ENCODE results near the gene PLPP1.

The PLPP1 gene

DNA sequence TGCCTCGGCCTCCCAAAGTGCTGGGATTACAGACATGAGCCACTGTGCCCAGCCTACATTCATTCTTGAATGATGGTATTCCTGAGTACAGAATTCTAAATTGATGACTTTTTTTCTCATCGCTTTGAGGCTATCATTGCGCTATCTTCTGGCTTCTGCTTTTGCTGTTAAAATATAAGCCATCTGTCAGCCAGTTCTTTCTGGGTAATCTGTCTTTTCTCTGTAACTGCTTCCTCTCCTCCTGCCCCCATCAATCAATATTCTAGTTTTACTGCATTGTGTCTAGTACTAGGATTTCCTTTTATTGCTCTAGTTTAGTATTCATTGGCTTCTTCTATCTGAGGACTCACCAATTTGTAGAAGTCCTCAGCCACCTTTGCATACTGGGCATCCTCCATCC lies 89.0 kb downstream of the PLPP1 start:
- no peak for DNase-seq

DNA sequence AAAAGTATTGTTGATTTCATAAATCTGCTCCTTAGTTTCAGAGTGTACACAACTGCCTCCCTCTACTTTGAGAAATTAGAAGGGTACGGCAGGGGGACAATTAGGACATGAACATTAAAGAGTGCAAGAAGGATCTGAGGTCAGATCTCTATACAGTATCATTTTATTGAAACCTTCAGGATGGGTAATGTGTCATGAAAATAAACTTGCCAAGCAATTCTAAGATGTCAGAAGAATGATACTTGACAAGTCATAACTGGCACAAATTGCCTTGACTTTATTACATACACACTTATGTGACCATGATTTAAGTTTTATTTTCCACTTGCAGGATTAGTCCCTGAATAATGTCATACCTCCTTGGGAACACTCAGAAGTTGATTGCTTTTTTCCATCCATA lies 92.8 kb downstream of the PLPP1 start:
- DNase-seq, result no peak

DNA sequence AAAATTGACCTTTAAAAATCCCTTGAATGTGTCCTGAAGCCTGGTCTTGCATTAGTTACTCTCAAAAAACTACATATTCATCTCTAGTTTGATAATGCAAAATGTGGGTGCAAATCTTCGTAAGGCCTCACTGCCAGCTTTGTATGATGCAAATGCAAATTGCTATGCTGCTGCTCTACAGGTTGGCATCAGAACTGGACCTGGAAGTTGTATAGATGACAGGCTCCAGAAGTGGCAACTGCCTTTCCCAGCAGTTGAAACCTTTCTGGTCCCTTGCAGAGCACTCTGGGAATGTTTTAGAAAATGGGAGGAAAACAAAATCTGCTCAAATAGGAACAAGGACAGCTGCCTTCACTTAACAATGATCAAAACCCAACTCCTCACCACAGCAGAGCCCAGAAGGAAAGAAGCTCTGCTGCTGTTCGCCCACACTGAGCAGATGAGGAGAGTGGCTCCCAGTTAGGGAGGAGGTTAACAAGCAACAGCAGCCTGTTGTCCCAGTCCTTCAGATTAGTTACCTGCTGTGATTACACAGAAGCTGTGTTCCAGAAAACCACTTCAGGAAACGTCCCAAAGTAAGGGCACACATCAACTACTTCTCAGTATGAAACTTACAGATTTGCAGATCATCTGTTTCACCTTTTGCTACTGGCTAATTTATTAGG lies 93.5 kb downstream of the PLPP1 start:
- no peak for DNase-seq

DNA sequence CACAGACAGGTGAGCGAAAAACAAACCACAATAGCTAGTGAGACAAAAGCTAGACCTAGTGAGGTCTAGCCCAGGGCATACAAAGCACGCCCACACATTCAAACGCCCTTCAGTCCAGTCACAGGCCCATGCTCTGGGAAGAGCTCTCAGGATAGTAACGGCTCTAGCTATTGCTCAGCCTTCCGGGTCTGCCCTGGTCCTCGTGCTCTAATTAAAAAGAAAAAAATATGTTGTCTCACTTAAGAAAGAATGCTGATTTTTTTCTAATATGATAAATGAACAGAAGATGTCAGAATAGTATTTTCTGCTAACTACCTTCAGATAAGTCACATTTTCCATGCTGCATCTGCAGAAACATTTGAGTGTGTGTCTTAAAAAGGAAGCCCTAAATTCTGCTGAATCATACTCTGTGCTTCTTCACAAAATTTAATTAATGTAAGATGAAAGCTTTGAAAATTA lies 94.5 kb downstream of the PLPP1 start:
- no peak for DNase-seq

DNA sequence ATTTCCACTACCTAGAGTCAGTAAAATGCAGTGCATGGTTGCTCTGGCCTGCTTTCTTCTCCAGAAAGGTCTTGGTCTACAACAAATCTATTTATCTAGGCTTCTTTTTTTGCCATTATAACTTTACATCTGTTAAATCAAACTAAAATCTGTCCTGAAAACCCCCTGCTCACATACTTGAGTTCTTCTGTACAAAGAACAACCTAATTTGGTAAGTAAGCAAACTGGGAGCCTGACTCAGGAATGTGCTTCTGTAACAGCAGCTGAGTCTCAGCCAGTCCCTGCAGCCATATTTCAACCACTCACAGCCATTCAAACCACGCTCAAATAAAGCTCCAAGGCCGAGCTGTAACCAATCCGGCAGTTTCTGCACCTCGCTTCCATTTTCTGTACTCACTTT lies 95.8 kb downstream of the PLPP1 start:
- no peak for DNase-seq

DNA sequence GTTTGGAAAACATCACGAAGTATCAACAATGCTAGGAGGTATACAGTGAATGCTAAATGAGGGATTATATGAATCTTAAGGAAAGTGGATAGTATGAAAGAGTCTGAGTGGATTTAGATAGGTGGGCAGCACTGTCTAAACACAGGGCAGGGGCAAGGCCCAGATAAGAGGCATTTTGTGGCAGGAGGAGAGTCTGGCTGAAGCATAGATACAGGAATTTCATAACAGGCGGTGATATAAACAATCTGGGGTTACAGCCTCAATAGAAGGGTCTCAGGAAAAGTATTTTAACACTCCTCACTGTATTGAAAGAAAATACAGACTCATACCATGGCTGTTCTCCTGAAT lies 96.9 kb downstream of the PLPP1 start:
- DNase-seq, result no peak

DNA sequence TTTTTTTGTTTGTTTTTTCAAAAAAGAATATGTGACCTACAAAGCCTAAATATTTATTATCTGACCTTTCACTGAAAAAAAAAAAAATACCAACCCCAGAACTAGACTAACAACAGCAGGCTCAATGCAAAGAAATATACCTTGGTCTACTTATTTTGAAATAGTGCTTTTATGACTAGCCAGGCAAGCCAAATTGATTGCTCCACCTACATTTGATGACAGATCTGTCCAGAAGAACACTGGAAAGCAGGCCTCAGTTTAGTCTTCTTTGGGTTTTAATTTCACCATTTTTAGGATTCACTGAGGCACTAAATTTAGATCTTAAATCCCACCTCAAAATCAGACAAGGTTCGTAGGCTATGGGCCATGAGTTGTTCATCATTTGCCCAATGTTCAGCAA lies 97.3 kb downstream of the PLPP1 start:
- no peak for DNase-seq

DNA sequence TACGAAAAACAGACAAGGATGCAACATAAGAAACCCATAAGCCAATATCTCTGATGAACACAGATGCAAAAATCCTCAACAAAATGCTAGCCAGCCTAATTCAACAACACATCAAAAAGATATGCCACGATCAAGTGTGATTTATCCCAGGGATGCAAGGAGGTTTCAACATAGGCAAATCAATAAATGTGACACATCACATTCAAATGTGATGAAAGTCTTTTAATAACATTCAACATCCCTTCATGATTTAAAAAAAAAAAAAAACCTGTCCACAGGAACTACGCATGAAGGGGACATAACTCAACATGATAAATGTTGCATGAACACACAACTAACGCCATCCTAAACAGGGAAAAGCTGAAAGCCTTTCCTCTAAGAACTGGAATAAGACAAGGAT lies 102.2 kb downstream of the PLPP1 start:
- DNase-seq, result no peak

DNA sequence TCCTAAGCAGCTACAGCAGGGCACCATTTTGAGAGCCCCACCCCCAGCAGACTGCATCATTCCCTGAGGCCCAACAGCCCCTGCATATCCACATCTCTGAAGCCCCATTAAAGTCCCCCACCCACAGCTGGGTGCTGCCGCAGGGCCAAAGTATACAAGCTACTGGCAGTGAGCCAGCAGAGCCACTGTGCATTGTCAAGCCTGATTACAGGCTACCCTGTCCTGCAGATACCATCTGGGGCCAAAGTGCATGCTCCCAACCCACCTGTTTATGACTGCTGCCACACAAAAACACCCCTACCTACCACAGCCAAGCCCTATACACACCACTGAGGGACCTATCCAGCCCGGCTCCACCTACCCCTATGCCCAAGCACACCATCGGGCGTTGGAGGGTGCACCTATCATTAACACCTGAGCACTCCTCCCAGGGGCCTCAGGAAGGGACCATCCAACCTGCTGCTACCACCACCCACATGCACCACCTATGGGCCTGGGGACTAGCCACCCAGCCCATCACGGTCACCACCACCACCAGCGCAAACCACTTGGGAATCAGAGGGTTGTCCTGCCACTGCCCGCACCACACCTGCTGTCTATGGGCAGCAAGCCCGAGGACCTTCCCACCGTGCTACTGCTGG lies 105.0 kb downstream of the PLPP1 start:
- DNase-seq, result no peak

DNA sequence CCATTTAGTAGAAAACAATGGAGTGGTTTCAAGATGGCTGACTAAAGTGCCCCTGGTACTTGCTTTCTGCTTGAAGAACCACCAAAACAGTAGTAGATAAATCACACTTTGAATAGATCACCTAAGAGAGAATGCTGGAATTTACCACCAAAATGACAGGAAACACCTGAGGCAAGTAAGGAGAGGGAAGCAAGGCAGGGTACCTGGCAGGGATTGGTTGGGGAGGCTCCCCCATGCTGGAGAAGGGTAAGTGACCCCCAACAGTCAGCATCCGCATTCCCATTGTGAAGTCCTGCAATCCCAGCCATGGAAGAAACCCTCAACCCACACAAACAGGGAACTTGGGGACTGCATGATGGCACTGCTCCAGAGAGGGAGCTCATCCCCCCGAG lies 105.5 kb downstream of the PLPP1 start:
- no peak for DNase-seq

DNA sequence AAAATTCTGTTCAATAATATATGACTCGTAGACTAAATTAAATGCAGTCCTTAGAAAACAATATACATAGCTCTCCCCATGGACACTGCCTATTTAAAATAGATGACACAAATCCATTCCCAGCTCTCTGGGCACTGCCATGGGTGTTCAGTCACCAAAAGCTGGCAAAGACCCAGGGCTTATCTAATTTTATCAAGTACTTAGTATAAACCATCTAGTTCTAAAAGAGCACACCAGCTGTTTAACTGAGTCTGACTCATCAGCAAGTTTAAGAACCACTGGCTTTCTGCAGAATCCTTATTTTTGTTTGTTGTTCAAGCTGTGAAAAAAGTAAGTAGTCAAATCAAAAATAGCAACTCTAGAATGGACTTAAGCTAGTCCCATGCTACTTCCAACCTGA lies 107.6 kb downstream of the PLPP1 start:
- no peak for DNase-seq

DNA sequence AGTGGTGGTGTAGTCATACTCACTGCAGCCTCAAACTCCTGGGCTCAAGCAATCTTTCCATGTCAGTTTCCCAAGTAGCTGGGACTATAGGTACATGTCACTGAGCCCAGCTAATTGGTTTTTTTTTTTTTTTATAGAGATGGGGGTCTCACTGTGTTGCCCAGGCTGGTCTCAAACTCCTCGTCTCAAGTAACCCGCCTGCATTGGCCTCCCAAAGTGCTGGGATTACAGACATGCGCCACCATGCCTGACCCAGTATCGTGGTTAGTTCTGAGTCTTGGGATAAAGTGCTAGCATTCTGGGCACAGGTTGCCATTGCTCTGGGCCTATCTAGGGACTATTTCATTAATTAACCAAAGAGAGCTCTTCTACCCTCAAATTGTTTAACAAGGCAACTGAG lies 108.3 kb downstream of the PLPP1 start:
- no peak for DNase-seq

DNA sequence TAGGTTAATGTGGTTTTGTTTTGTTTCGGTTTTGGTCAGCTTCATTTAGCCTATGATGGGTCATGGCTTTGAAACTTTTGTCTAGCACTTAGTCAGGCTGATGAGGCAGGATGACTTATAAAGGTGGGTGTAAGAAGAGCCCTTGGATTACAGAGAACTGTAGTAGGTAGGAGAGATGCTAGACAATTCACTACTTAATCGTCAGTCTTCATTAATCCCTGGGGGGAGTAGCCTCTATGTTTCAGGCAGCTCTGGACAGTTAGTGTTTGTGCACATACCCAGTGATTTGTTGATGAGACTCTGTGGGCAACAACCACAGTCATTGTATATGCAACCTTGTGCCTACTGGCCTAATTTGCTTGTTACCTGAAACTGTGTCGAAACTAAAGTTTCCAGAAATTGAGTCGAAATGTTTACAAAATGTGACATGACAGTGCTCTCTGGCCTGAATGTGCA lies 113.7 kb downstream of the PLPP1 start:
- DNase-seq, result no peak

DNA sequence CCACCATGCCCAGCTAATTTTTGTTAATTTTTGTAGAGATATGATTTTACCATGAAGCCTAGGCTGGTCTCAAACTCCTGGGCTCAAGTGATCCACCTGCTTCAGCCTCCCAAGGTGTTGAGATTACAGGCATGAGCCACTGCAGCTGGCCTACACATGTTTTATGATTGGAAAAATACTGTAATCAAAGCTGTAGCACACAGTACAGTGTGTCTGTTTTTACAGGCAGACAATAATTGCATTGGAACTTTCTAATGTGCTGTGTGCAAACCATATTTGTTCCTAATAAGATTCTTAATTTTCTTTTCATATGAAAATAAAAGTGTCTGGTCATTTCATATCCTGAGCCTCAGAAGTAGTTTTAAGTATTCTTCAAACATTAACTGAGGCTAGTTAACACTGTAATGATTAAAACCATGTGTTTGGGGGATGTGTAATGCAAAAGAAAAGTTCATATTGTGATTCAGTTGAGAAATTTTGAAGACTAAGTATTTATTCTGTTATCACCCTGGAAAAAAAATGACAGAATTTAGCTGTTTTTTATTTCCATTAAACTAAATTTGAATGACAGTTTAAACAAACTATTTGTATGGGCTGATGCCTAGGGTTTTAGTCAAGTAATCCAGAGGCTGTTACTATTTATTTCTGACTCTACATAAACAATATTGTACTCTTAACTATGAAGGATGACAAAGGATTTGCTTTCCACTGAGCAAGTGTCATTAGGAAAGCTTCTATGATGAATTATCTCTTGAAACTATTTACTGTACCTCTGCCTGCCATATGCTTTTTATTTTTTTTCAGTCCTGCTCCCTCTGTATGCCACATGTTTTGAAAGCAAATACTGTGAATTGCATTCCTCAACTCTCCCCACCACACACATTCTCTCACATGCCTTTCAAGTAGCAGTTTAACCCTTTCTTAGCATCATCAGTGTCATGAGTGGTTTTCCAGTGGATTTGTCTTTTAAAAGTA lies 115.5 kb downstream of the PLPP1 start:
- no peak for DNase-seq

DNA sequence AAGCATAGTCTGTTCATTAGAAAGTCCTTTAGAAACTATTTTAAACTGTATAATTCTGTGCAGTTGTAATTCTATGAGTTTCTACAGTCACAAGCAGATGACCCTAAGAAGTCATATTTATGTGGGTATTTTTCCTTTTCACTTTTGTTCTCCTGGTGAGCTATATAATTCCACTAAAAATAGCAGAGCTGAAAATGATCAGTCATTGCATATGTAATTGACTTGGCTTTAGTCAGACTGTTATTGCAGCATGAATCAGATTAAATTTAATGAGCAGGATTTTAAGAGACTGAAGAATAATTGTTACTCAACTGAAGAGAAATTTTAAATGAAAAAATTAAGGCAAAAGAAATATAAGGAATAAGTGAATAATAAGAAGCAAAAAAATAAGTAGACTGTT lies 118.5 kb downstream of the PLPP1 start:
- DNase-seq, result no peak

DNA sequence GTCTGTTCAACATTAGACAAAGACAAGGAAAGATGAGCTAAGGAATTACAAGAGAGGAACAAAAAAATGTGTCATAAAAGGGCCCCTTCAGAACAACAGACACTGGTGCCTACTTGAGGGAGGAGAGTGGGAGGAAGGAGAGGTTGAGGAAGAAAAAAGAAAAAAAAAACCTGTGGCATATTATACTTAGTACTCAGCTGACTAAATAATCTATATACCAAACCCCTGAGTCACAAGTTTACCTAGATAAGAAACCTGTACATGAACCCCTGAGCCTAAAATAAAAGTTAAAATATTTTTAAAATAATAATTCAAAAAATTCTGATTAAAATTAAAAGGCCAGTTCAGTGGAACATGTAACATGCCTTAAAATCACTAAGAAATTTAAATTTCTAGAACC lies 119.7 kb downstream of the PLPP1 start:
- DNase-seq, result no peak

DNA sequence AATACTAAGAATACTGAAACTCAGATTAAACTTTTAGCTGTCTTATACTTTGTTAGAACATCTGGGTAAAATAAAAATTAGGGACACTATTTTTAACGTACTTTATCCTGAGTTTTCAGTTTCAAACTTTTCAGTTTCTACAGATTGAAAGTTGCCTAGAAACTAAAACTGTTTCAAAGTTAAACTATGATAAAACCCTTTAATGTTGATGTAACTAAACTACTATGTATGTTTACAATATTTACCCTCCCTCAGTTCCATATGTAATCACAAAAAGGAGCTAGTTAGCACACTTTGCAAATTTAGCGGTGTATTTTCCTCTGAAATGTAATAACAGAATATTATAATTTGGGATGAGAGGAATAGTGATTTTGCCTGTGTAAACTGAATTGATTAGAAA lies 121.1 kb downstream of the PLPP1 start:
- no peak for DNase-seq

DNA sequence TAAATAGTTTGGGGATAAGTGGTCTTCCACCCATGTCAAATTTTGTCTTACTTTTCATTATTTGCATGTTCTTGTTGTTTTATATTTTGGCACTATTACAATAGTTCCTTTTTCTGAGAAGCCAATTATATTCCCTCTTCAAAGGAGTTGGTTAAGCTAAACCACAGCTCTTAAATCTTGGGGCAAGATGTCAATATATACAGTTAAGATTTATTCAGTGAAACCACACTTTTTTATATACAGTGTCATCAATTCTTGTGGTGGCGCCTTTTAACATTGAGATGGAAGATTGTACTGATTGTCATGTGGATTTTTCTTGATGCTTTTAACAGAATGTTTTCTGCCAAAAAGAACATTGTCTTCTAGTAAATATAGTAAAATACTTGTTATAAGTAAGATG lies 122.9 kb downstream of the PLPP1 start:
- DNase-seq, result no peak

DNA sequence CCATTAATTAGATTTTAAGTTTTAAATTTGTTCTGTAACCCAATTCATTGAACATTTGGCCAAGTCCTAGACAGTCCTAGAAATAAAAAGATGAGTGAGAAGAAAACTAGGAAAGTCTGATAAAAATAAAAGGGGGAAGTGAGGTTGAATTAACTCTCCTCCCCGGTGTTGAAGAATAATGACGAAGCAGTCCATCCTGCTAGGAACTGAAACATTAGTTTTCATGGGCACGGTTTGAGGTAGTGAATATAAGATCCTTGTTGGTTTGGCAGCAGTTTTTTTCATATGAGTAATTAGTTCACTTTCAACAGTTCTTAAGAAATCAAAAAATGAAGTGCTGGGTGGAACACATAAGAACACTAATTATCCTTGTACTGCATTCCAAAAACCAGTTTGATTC lies 123.9 kb downstream of the PLPP1 start:
- no peak for DNase-seq

DNA sequence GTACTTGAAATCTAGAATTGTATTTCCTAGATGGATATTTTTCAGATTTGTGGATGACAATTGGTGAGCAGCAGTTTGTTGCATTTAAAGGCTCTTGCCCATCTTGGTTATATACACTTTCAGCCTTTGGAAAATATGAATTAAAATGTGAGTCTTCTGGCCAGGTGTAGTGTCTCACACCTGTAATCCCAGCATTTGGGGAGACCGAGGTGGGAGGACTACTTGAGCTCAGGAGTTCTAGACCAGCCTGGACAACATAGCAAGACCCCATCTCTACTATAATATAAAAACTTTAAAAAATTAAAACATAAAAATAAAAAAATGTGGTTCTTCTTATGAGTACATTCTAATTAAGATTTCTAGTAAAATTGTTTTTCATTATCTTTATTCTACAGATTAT lies 125.0 kb downstream of the PLPP1 start:
- DNase-seq, result no peak

DNA sequence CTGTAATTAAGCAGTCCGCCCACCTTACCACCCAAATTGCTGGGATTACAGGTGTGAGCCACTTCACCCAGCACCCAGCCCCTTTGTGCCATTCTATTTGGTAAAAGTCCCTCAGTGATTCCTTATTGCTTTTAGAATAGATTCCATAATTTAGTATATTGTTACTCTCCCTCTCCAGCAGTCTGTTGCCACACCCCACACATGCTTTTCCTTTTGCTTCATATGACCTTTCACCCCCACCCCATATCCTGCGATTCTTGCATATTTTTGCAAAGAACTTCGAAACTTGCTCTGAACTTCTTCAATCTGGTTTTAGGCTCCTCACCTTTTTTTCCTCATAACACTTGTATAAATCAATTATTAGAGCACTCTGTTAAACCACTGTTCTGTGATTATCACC lies 126.8 kb downstream of the PLPP1 start:
- DNase-seq, result no peak

DNA sequence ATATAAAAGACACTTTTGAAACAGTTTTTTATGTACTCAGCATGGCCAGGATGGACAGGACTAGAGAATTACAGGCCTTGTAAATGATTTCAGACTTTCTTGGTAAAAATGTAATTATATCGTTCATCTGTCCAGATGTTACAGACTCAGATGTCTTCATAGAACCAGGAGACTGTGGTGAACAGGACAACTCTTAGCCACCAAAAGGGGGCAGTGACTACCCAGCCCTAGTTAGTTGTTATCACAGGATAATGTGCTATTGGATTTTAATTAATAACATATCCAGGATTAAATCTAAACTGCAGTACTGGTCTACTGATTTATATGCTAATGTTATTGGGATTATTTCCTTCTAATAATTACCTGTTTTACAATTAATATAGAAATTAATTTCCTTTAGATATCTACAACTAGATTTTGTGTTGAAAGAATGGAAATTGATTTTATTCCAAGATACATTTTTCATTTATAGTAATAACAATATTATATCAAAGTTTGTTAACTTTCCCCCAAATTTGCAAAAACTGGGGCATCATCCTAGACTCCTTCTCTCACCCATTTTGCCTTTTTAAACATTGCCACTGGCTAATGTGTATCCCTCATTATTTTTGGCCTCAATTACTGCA lies 127.6 kb downstream of the PLPP1 start:
- no peak for DNase-seq

DNA sequence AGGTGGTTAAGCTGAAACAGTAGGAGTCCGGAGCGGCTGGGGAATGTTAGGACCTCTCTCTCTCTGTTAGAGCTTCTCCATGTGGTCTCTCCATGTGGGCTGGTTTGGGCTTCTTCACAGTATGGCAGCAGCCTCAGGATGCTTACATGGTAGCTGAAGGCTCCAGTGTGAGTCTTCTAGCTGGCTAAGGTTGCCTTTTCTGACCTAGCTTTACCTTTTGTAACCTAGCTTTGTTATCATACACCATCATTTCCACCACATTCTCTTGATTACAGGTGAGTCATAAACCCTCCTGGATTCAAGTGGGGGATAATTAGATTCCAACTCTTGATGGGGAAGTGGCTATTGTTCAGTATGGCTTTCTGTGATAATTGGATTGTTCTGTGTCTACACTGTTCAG lies 128.5 kb downstream of the PLPP1 start:
- no peak for DNase-seq

DNA sequence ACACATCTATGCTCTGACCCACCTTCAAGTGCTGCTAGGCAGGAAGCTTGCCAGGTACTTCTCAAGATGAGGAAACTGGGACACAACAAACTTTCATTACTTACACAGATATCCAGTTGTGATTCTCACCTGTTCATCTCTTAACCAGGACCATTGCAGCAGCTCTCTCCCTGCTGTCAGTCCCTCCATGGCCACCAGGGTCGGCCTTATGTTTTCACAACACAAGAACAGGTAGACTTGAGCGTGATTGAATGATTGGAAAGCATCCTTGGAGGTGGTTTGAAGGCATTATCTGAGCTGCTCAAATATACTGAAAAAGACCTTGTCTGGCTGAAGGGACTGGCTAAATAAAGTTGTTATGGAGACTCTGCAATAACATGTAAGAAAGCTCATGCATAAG lies 132.6 kb downstream of the PLPP1 start:
- DNase-seq, result no peak

All from NCI-H1092 treated with DMSO at 0.1 percent for 48 hours (cell line).